Activated T-cell treated with anti-CD3 and anti-CD28 coated beads, Interleukin-2, amount 50 U/mL, for 72 hours (primary cell): Measurements from ENCODE around the gene COLEC11. TPM values are rescaled to one million over a fixed set of nuclear protein-coding genes. Genes with fewer than 3 reads are reported as not detected.
"Not testable (repeated sequence)": the region's sequence is repeated elsewhere in the genome, so short reads cannot be mapped to it uniquely, and the experiment has no call there.

Experiments used
- ATAC-seq, 2 donors: fragments of 150-1000 bp; cut with Tn5 transposase; replicated peaks in 1 of 2; 2 replicates each; pipeline ENCODE4 v1.10.0; 2021; ENCODE audit warnings: moderate library complexity in 2 of 2, mild to moderate bottlenecking in 1 of 2
- DNase-seq, 2 donors: peaks; one replicate each; pipeline ENCODE4 v3.0.0; 2021 to 2022; ENCODE audit warnings: mixed read lengths in 1 of 2
- H3K27ac Mint-ChIP-seq: one replicate; pipeline ENCODE4 v1.8.0; 2022; ENCODE audit warnings: mild to moderate bottlenecking, moderate library complexity, mixed read lengths
- H3K27me3 Mint-ChIP-seq: one replicate; pipeline ENCODE4 v1.8.0; 2022; ENCODE audit warnings: low read depth, mixed read lengths
- H3K36me3 Mint-ChIP-seq, 2 donors: one replicate each; pipeline ENCODE4 v1.8.0; 2022; ENCODE audit warnings: mixed read lengths in 2 of 2, mild to moderate bottlenecking in 1 of 2; ENCODE audit not compliant: insufficient read depth in 2 of 2
- H3K4me1 Mint-ChIP-seq: one replicate; pipeline ENCODE4 v1.8.0; 2022; ENCODE audit warnings: low read depth, mixed read lengths
- H3K4me3 Mint-ChIP-seq, 2 donors: one replicate each; pipeline ENCODE4 v1.8.0; 2022; ENCODE audit warnings: mild to moderate bottlenecking in 2 of 2, mixed read lengths in 2 of 2, moderate library complexity in 2 of 2
- H3K9me3 Mint-ChIP-seq, 2 donors: one replicate each; pipeline ENCODE4 v1.8.0; 2022; ENCODE audit warnings: mixed read lengths in 2 of 2
- total RNA-seq, 2 donors: library from RNA; stranded (reverse); gene quantifications; one replicate each; pipeline ENCODE4 v1.2.3, GENCODE V29; 2022

COLEC11 gene
- total RNA-seq, 2 donors from 2014 or later = 0.21 to 0.41 TPM

DNA sequence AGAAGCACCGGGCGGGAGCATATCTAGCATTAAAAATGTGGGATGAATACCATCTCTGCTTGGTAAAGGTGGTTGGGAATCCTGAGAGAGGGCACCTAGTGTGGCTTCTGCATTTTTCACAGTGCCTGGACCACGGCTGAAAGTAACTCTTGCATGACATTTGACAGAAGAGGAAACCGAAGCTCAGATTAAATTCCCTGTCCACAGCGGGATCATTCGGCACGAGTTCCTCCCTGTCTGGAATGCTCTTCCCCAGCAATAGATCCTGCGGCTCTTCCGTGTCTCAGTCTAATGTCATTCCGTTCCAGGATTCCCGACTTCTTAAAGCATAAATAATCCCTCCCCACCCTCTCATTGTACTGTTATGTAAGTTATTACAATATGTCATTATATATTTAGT, 20.8 kb upstream of the COLEC11 start:
- no peak for ATAC-seq
- Mint-ChIP-seq H3K4me3 (peak overlapping the region; percentile 94 to 95), H3K4me1 (peaks cover 54% of the 10 kb centered on the region), H3K27me3 (no peaks in the 10 kb centered on the region), H3K27ac (peak overlapping the region; percentile 24), H3K36me3 (peaks cover 19 to 41% of the 10 kb centered on the region in 2 donors), H3K9me3 (no peaks in the 10 kb centered on the region)
- no peak for DNase-seq

DNA sequence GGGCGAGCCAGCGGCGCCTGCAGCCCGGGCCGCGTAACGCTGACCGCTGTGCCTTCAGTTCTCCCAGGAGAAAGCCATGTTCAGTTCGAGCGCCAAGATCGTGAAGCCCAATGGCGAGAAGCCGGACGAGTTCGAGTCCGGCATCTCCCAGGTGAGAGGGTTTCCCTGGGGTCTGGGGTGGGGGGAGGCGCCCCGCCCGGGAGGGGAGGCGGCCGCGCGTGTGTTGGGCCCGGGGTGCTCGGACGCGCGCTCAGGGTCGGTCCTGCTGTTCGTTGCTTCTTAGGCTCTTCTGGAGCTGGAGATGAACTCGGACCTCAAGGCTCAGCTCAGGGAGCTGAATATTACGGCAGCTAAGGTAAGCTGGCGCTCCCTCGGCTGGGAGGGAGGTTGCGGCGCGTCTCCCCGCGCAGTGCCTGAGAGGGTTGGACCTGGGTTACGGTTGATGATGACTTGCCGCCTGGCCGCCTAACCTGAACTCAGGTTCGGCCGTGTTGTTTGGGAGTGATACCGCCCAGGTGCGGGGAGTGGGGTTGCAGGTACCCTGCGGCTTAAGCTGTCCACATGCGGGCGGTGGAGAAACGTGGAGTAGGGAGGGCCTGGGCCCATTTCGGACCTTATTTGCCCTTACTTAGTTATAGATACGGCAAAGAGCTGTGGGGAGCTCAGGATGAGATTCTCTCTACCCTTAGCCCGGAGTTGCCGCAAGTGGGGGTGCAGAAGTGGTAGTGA, 19.2 kb upstream of the COLEC11 start:
- H3K27ac Mint-ChIP-seq = peak overlapping the region; percentile 94
- H3K27me3 Mint-ChIP-seq = no peaks in the 10 kb centered on the region
- no peaks in the 10 kb centered on the region for H3K9me3 Mint-ChIP-seq
- H3K4me3 Mint-ChIP-seq = peak overlapping the region; percentile 94 to 95
- ATAC-seq (peak; percentile 19 to 25), DNase-seq (peak; percentile 13 to 28)
- H3K4me1 Mint-ChIP-seq = peaks cover 68% of the 10 kb centered on the region
- H3K36me3 Mint-ChIP-seq = peaks cover 28 to 52% of the 10 kb centered on the region in 2 donors

DNA sequence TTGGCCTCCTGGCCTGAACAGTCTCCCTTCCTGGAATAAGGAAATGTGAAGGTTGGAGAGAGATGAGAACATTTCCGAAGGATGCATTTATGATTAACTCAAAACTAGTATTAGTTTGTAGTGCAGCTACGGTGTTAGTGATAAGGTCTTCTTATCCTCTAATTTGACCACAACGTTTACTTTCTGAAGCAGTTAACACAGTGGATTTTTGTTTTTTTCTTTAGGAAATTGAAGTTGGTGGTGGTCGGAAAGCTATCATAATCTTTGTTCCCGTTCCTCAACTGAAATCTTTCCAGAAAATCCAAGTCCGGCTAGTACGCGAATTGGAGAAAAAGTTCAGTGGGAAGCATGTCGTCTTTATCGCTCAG, 18.7 kb upstream of the COLEC11 start:
- not testable (repeated sequence) for ATAC-seq, H3K27me3 Mint-ChIP-seq, DNase-seq, H3K9me3 Mint-ChIP-seq
- peak overlapping the region; percentile 94 to 95 for H3K4me3 Mint-ChIP-seq
- H3K4me1 Mint-ChIP-seq = peaks cover 68% of the 10 kb centered on the region
- H3K27ac Mint-ChIP-seq = peak overlapping the region; percentile 94
- H3K36me3 Mint-ChIP-seq = peaks cover 28 to 55% of the 10 kb centered on the region in 2 donors

DNA sequence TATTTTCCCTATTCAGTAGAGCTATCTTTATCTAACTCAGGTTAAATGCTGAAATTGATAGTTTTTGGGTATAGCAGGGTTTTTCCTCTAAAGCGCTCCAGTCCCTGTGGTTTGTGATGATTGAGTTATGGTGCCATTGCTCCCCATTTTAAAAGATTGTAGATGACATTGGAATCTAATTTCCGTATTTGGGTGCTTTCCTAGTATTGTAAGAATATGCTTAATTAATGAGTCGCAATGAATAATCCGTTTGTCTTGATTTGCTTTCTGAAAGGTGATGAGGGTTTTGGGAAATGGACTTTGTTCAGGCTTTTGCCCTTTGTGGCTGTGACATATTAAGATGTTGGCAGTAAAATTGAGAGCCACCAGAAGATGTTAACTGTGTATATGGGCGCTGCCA, 15.9 kb upstream of the COLEC11 start:
- H3K27ac Mint-ChIP-seq = peak overlapping the region; percentile 94
- peaks cover 61% of the 10 kb centered on the region for H3K4me1 Mint-ChIP-seq
- peak overlapping the region; percentile 46 to 94 for H3K4me3 Mint-ChIP-seq
- ATAC-seq (no peak), DNase-seq (no peak)
- peaks cover 30 to 58% of the 10 kb centered on the region in 2 donors for H3K36me3 Mint-ChIP-seq
- no peaks in the 10 kb centered on the region for H3K27me3 Mint-ChIP-seq
- no peaks in the 10 kb centered on the region for H3K9me3 Mint-ChIP-seq

DNA sequence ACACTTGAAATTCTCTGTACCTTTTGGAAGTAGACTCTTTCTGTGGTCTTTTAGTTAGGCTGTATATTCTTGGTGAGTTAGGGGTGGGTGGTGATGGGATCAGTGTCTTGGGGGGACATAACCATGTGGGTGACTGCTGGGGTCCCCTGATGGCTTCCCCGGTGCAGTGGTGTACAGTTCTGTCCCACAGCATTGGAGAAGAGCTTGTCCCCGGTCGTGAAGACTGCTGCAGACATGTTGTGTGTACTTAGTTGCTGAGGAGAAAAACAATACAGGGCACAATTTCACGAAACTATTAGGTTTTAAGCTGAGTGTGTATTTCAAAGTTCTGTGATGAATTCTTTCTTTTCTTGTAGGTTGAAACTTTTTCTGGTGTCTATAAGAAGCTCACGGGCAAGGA, 14.5 kb upstream of the COLEC11 start:
- peaks cover 52% of the 10 kb centered on the region for H3K4me1 Mint-ChIP-seq
- no peak overlapping the region for H3K4me3 Mint-ChIP-seq
- peaks cover 30 to 52% of the 10 kb centered on the region in 2 donors for H3K36me3 Mint-ChIP-seq
- ATAC-seq = no peak
- DNase-seq = no peak
- H3K27ac Mint-ChIP-seq = peak overlapping the region; percentile 62
- no peaks in the 10 kb centered on the region for H3K27me3 Mint-ChIP-seq
- no peaks in the 10 kb centered on the region for H3K9me3 Mint-ChIP-seq

DNA sequence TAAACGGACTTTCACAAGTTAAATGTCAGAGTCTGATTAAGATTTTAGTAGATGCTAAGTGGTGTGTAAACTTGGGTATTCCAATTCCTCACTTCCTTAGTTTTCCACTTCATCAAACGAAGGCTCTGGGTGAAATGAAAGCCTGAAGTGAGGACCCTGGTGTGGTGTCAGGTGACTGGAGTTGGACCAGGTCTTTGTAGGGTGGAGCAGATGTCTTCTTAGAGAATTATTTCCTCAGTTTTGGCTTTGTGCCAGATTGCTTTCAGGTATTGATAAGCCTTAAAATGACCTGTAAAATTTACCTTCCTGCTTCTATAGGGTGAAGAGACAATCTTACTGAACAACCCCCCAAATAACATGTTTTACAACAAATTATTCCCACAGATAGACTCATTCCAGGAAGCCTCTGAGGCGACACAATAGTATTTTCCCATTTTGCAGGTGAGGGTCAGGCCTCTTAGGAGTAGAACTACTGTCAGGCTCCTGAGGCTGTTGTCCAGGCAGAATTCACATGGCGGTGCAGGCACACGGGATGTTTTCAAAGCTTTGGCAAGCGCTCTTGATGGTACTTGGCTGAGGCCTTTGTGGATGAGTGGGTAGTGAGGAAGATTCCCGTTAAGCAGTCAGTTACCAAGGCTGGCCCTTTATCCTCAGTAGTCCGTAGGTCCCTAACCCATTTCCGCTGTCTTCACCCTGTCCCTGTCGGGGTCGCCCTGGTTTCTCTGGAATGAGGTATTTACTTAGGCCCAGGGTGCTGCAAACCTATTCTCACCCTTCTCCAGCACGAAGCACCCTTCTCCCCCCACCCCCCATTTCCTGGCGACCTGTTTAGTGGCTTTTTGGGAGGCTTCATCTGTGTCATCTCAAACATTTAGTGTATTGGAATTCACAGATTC, 13.3 kb upstream of the COLEC11 start:
- Mint-ChIP-seq H3K27ac (no peak overlapping the region), H3K4me3 (no peak overlapping the region), H3K4me1 (peaks cover 43% of the 10 kb centered on the region), H3K9me3 (no peaks in the 10 kb centered on the region), H3K27me3 (no peaks in the 10 kb centered on the region), H3K36me3 (peaks cover 23 to 42% of the 10 kb centered on the region in 2 donors)
- peak in 1 of 2 donors; percentile 28 for ATAC-seq
- DNase-seq = no peak

DNA sequence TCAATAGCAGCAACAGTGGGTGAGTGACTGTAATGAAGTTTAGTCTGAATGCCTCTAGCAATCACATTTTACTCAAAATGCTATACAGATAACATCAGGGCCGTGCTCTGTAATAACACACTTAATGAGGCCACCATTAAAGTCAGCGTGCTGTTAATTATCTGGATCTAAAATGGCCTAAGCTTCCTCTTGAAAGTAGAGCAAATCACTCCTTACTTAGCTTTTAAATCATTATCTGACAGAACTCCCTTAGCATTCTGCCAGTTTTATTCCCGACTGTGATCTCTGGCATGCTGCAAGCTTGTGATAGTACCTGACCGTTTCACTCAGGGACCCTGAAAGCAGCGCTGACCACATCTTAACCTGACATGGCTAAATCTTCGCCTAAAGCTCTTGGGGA, 10.8 kb upstream of the COLEC11 start:
- H3K4me1 Mint-ChIP-seq = peaks cover 19% of the 10 kb centered on the region
- H3K27ac Mint-ChIP-seq = no peak overlapping the region
- ATAC-seq (no peak), DNase-seq (no peak)
- no peak overlapping the region for H3K4me3 Mint-ChIP-seq
- H3K27me3 Mint-ChIP-seq = no peaks in the 10 kb centered on the region
- peaks cover 11 to 18% of the 10 kb centered on the region in 2 donors for H3K36me3 Mint-ChIP-seq
- H3K9me3 Mint-ChIP-seq = no peaks in the 10 kb centered on the region

DNA sequence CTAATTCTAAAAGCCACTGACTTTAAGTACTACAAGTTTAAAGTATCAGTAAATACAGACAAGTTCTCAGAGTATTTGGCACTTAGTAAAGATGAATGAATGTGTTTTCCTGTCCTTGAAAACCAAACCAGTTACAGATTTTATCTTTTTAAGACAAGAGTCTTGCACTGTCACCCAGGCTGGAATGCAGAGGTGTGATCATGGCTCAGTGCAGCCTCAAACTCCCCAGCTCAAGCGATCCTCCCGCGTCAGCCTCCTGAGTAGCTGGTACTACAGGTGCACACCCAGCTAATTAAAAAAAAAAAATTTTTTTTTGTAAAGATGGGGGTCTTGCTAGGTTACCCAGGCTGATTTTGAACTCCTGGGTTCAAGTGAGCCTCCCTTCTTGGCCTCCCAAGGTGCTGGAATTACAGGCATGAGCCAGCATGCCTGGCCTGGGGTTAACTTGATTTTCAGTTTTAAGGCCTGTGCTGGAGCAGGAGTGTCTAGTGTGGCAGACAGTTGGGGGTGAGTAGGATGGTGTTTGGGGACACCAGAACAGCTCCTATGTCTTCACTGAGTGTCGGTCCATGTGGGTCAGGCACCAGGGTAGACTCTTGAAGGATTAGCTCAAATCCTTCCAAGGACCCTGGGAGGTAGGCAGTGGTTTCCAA, 10.2 kb upstream of the COLEC11 start:
- H3K9me3 Mint-ChIP-seq = no peaks in the 10 kb centered on the region
- no peak overlapping the region for H3K4me3 Mint-ChIP-seq
- DNase-seq = no peak
- H3K4me1 Mint-ChIP-seq = peaks cover 12% of the 10 kb centered on the region
- peaks cover 6 to 12% of the 10 kb centered on the region in 2 donors for H3K36me3 Mint-ChIP-seq
- ATAC-seq = peak in 1 of 2 donors; percentile 26
- no peaks in the 10 kb centered on the region for H3K27me3 Mint-ChIP-seq
- H3K27ac Mint-ChIP-seq = no peak overlapping the region

DNA sequence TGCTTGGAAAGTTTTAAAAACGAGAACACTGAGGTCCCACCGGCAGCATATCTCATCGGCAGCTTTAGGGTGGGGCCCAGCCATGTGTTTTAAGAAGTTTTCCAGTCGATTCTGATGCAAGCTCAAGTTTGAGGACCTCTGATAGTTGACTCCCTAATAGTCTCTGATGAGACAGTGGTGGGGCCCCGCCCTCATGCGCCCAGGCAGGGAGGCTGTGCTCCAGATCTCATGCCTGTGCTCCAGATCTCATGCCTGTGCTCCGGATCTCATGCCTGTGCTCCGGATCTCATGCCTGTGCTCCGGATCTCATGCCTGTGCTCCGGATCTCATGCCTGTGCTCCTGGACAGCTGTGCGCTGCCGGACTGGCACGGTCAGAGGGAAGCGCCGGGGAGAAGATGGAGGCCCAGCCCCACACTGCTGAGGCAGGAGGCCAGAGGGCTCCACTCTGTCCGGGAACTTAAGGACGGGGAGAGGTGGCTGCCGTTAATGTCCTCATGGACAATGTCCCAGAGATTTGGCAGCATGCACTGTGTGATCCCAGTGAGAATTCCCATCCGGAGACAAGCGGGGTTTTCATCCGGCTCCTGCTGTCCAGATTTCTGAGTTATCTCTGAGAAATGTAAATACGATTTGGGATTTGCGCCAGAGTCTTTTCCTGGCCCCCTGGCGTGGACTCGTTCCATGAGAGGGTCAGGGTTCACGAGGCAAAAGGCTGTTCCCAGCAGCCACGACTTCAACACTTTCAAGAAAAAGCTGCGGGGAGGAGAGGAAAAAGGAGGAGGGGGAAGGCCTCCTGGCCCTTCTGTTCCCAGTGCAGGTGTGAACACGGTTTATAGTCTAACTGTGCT, 9.4 kb upstream of the COLEC11 start:
- no peak for DNase-seq
- peaks cover 5% of the 10 kb centered on the region for H3K4me1 Mint-ChIP-seq
- no peak overlapping the region for H3K4me3 Mint-ChIP-seq
- H3K27me3 Mint-ChIP-seq = no peaks in the 10 kb centered on the region
- no peak overlapping the region for H3K27ac Mint-ChIP-seq
- peaks cover 3 to 9% of the 10 kb centered on the region in 2 donors for H3K36me3 Mint-ChIP-seq
- ATAC-seq = no peak
- H3K9me3 Mint-ChIP-seq = no peaks in the 10 kb centered on the region

DNA sequence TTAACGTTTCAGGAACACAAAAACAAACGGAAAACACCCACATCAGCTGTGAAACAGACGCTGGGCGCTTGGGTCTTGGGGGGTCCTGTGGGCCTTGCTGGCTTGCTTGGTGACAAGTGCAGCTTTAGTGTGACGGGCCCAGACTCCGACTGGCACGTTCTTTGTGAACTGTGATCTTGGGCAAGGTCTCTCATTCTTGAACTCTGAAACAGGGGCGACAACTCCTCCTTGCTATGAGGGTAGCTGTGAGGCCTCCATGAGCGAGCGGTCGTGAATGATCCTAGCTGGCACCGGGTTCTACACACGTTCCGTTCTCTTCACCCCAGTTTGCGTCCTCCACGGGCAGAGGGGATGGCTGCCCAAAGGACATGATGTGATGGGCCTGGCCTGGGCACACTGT, 8.7 kb upstream of the COLEC11 start:
- H3K27me3 Mint-ChIP-seq = no peaks in the 10 kb centered on the region
- H3K27ac Mint-ChIP-seq = no peak overlapping the region
- ATAC-seq = no peak
- H3K9me3 Mint-ChIP-seq = no peaks in the 10 kb centered on the region
- H3K36me3 Mint-ChIP-seq = peaks cover 2 to 3% of the 10 kb centered on the region in 2 donors
- H3K4me1 Mint-ChIP-seq = peaks cover 4% of the 10 kb centered on the region
- no peak overlapping the region for H3K4me3 Mint-ChIP-seq
- no peak for DNase-seq

DNA sequence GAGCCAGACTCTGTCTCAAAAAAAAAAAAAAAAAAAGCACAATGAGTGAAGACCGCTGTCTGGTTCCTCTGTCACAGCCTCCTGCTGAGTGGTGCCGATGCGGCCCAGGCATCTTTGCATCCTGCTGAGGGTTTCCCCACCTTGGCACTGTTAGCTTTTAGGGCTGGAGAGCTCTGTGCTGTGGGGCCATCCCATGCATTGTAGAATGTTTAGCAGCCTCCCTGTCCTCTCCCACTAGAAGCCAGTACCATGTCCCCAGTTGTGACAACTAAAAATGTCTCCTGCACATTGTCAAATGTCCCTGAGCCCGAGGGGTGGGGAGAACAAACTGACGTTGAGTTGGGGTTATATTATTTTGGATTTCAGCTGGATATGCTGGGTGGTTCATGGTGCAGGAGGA, 7.9 kb upstream of the COLEC11 start:
- Mint-ChIP-seq H3K27me3 (no peaks in the 10 kb centered on the region), H3K27ac (no peak overlapping the region), H3K9me3 (no peaks in the 10 kb centered on the region), H3K4me3 (no peak overlapping the region), H3K36me3 (peaks cover 0 to 1% of the 10 kb centered on the region in 2 donors), H3K4me1 (no peaks in the 10 kb centered on the region)
- no peak for DNase-seq
- no peak for ATAC-seq

DNA sequence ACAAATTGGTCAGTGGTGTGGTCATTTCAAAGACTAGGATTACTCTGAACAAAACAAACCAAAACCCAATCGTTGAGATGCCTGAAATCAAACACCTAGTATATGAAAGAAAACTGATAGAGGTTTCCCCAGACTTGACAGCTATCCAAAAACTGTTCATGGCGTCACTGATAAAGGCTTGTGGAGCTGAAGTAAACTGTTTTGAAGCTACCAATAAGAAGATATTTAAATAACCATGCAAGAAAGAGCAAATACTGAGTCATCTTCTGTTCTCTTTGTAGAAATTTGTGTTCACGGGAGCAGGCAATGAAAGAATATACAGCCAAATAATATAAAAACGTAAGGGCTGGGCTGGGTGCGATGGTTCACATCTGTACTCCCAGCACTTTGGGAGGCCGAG, 7.5 kb upstream of the COLEC11 start:
- H3K36me3 Mint-ChIP-seq = peaks cover 0 to 2% of the 10 kb centered on the region in 2 donors
- DNase-seq (no peak), ATAC-seq (no peak)
- H3K27ac Mint-ChIP-seq = no peak overlapping the region
- H3K9me3 Mint-ChIP-seq = no peaks in the 10 kb centered on the region
- no peak overlapping the region for H3K4me3 Mint-ChIP-seq
- no peaks in the 10 kb centered on the region for H3K27me3 Mint-ChIP-seq
- no peaks in the 10 kb centered on the region for H3K4me1 Mint-ChIP-seq
